Inflammatory macrophage treated with lipopolysaccharide for 1 hour (primary cell): Measurements from ENCODE around the gene FOXO3.

ENCODE experiments used
- DNase-seq, 2 donors: peaks; one replicate each; pipeline ENCODE4 v3.0.0-alpha.2; 2020 to 2022

FOXO3 gene

DNA sequence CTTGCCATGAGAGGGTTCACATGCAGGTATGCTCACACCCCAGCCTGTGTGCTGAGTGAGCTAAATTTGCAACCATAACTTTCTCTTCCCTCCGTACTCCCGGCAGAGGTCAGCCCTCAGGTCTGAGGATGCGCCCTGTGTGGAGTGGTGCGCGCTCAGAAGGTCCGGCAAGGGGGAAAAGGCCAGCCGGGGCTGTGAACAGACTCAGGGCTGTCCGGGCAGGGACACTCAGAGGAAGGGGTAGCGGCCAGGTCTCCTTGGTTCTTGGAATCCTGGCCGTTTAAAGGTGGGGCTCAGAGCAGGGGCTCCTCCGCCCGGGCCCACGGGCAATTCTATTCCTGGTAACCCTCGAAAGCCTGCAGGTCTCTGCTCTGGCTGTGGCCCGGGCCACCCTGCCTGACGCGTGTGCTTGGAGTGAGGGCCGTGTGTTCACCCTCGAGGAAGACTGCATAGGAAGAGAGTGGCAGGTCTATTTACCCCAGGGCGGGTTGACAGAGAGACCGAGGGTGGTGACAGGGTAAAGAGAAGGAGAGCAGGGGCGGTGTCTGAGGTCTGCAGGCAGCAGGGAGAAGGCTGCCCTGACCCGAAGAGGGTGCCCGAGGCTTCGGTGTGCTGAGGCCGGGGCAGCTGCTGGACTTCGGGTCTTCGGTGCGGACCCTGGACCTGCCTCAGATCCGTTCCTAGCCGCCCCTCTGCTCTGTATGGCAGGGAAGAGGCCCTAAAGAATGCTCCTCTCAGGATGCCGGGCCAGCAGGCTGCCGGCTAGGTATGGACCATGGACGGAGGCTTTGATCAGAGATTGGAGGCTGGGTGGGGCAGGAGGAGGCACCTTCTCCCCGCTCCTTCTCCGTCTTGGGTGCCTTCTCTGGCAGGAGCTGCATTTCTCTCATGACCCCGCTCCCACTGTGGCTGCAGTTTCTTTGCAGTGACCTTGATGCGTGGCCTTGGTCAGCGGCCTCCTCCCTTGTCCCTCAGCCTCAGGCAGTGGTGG, 156.4 kb downstream of the FOXO3 start:
- no peak for DNase-seq

DNA sequence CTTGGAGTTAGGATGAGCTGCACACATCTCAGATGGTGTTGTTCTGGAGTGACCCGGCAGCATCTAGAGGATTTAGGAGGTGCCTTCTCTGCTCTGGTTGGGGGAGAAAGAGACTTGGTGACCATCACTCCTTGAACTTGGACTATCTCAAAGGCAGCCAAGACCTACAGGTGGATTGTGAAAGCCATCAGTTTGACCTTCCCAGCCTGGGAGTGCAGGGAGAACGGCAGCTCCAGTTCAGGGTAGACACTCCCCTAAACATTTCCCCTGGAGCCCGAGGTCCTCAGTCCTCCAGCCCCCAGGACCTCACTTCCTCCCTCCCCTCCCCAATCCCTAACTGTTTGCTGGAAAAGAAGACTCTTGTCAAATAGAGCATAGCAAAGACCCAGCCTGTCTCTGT, 158.8 kb downstream of the FOXO3 start:
- DNase-seq: no peak

DNA sequence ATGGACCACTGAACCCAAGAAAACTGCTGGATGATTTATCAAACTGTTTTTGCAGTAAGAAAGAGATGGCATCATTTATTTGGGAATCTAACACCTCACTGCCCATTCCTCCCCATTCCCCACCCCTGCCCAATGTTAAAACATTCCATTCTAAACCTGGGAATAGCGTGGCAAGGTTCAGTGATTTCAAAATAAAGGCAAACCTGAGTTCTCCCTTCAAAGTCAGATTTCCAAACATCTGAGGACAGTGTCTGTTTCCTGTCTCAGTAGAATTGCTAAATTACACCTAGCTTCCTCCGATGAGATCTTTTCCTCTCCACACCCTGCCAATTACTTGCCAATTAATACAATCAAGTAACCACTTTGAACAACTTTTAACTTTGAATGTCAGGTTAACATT, 160.1 kb downstream of the FOXO3 start:
- no peak for DNase-seq

DNA sequence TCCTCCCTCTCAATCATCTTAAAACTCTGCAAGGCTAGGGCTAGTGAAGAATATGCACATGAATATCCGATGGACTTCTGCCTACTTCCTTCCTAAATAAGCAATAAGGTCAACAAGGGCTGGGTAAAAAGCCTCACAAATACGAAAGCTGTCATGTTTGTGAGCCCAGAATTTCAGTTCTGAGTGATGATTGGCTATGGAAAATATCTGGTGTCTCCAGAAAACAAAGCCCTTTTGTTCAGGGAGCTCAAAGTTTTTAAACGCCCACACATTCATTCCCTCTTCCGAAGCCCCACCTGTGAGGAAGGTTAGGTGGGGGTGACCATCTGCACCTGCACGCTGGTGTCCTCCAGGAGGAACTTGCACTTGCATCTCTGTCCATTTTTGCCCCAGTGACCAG, 160.6 kb downstream of the FOXO3 start:
- no peak for DNase-seq

DNA sequence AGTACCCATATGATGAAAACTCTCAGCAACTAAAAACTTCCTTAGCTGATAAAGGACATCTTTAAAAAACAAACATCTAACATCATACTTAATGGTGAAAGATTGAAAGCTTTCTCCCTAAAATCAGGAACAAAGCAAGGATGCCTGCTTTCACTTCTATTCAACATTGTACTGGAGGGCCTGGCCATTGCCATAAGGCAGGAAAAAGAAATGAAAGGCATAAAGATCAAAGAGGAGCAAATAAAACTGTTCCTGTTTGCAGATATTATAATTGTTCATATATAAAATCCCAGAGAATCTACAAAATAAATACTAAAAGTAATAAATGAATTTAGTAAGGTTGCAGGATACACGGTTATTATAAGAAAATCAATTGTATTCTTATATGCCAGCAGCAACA, 162.9 kb downstream of the FOXO3 start:
- no peak for DNase-seq

DNA sequence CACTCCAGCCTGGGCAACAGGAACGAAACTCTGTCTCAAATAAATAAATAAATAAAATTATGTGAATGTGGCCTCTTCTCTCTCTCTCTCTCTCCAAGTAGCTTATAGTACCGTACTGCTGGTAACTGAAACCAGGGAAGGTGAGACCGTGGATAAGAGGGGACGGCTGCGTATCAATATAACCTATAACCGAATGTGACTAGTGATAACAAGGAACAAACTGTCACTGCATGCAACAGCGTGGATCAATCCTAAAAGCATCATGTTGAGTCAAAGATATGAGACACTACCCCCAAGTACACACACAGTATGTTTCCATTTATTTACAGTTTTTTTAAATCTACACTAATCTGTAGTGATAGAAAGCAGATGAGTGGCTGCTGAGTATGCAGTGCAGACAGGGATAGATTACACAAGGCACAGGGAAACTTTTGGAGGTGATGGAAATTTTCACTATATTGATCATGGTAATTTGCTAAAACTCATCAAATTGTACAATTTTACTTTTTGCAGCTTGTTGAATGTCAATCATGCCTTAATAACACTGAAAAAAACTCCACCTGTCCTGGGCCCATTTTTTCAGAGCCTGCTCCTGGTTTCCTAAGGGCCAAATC, 166.1 kb downstream of the FOXO3 start:
- DNase-seq: no peak

DNA sequence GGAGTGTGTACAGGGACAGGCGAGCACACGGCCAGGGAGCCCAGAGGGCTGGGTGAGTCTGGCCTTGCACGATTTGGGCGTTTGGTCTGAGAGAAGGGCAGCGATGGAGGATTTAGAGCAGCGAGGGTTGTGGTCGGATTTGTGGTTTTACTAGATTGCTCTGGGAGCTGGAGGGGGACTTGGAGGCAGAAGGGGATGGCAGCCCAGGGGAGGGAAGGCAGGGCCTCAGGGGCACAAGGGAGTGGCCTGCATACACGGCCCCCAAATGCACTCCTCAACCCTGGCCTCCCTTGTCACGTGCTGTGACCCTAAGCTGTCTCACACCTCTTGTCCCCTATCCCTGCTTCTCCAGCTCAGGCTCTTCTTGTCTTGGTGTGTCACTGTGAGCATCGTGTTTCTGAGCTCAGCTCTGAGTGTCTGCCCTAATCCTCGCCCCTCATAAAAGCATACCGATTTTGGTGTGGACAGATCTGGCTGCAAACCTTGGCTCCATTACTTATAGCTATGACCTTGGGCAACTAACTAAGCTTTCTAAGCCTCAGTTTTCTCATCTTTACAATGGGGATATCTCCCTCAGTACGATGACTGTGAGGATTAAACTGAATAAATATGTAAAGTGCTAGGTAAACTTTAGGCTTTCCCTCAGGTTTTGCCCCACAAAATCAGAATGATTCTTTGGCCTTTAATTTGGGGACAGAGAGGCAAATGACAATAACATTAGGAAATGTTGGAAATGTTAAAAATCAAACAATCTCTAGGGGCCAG, 167.4 kb downstream of the FOXO3 start:
- no peak for DNase-seq

DNA sequence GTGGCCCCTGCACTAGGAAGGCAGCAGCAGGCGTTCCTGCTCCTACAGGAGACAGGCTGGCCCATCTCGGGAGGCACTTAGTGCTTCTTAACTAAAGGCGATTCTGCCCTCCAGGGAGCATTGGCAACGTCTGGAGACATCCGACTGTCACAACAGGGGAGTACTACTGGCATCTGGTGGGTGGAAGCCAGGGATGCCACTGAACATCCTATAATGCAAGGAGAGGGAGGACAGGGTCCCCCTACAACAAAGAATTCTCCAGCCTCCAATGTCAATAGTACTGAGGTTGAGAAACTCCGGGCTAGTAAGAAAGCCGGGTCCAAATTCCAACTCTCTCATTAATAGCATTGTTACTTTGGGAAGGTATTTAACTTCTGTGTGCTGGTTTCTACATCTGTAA, 168.1 kb downstream of the FOXO3 start:
- DNase-seq: no peak

DNA sequence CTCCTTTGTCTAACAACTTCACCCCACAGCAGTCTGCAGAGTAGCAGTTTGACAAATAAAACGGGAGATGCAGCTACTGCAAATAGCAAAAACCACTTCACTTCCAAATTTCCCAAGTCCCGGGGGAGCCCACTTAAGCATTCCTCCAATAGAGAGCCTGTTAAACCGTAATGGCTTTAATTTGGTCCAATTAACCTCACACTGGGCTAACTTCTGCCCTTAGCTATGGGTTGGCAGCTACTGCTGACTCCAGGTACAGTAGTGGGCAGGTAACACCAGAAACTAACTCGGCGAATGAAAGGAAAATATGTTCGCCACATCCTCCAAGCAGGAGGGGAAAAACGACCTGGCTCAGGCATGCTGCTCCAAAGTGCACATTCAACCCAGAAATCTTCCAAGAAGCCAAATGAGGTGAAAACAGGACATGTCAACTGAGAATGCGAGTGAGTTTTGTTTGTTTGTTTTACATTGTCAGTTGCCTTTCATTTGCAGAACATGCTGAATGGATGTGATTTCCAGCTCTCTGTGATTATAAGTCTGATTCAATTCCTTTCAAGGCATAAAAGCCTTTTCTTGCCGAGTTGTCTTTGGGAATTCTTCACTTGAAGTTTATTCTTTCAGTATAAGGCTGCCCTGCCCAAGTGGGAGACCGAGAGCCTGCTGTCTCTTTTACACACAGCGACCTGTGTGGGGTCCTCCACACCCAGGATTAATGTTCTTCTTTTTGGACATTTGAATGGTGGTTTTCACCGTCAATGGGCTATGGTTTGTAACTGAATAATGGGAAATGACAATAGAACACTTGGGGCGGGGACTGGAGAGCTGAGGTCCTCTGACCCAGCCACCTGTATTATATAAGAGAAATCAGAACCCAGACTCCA, 170.2 kb downstream of the FOXO3 start:
- DNase-seq: no peak

DNA sequence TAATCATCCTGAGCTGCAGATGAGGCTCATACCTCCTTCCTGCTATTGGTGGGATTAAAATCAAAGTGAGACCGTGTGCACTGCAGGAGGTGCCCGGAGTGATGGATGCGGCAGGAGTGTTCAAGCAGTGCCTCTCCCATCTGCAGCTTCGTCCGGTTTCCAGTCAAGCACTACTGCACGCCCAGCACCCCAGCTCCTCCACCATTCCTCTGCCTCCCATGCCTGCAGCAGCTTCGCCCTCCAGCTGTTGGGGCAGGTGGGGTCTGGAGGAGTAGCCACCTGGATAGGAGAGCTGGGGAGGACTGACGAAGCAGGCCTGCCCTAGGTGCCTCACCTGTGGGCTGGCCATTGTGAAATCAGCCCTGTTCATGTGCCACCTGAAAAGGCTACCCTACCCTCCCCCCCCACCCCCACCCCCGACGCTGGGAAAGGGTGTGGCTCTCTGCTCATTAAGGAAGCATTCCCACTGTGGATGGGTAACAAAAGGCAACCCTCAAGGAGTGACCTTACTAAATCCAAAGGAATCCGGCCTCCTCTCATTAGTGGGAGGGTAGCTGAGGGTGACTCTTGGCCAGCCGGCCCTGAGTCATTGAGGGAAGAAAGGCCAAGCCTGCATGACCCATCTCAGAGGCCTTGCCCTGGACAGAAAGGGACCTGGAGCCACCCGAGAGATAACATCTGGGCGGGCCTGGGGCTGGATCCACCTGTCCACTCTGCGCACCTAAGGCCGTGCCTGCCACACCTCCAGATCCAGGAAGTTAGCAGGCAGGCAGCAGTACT, 171.6 kb downstream of the FOXO3 start:
- peak in 1 of 2 donors; percentile 24 for DNase-seq

DNA sequence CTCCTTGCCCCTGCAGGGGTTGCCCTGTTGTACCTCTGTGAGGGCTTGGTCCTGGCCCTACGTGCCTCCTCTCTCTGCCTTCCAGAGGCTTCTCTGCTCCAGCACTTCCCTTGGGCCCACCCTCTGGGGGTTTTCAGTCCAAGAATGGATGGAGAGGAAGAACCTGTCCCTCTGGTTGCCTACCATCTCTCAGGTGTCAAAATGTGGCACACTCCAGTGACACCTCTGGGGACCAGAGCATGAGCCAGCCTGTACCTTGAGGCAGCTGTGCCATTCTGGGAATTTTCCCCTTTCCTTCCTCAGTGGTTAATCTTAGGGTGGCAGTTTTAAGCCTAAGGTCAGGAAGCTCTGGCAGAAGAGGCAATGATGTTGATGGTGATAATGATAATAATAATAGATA, 172.3 kb downstream of the FOXO3 start:
- no peak for DNase-seq

DNA sequence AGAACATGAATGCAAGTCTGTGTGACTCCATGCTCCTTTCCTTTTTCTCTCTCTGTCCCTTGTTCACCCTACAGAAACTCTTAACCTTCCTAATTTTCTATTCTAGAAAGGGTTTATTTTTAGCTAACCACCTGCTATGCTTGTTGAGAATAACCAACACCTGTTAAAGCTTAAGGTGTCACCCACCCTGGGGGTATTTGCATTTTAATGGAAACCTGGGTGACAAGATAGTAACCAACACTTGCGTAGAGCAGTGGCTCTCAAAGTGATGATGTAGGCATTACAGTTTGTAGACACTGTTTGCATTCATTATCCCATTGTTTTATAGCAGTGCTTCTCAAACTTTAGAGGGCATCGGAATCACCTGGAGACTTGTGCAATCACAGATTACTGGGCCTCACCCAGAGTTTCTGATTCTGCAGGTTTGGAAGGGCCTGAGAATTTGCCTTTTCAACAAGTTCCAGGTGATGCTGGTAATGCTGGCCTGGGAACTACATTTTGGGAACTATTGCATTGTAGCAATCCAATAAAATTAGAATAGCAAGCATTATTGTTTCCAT, 173.1 kb downstream of the FOXO3 start:
- no peak for DNase-seq
